Measurements from ENCODE around the gene SIRT6.
"Not testable (repeated sequence)": the region's sequence is repeated elsewhere in the genome, so short reads cannot be mapped to it uniquely, and the experiment has no call there.

The SIRT6 gene

GRCh38 chr19:4182084-4182810 lies at the start of gene SIRT6, which contains the start of gene ANKRD24:
Gene SIRT6, minus strand, starts transcription at chr19:4182563. Its CDS starts 24 bp downstream, at chr19:4182539.
Gene ANKRD24, plus strand, starts transcription at chr19:4182689. Its CDS starts 3,737 bp downstream, at chr19:4186426.
- peak; percentile 96 for DNase-seq

GRCh38 chr19:4232139-4232538 lies 49.8 kb upstream of the SIRT6 start:
- DNase-seq: not testable (repeated sequence)

GRCh38 chr19:4231521-4231920 lies 49.2 kb upstream of the SIRT6 start:
- DNase-seq: not testable (repeated sequence)

- DNase-seq: not testable (repeated sequence)
These were observed 47.9 kb upstream of the SIRT6 start for GRCh38 chr19:4230237-4230636.

- peak; percentile 80 for DNase-seq
These were observed 47.0 kb upstream of the SIRT6 start, which contains the start of gene EBI3 for GRCh38 chr19:4229179-4229931. Gene EBI3, plus strand, starts transcription at chr19:4229523. Its CDS starts 28 bp downstream, at chr19:4229551.

- no peak for DNase-seq
These were observed 46.4 kb upstream of the SIRT6 start for GRCh38 chr19:4228765-4229178.

- DNase-seq: no peak
These were observed 45.4 kb upstream of the SIRT6 start for GRCh38 chr19:4227771-4228170.

GRCh38 chr19:4225885-4226284 lies 43.5 kb upstream of the SIRT6 start:
- DNase-seq: no peak

- no peak for DNase-seq
These were observed 42.1 kb upstream of the SIRT6 start for GRCh38 chr19:4224470-4224869.

- no peak for DNase-seq
These were observed 37.8 kb upstream of the SIRT6 start for GRCh38 chr19:4220188-4220587.

GRCh38 chr19:4218523-4218922 lies 36.2 kb upstream of the SIRT6 start:
- not testable (repeated sequence) for DNase-seq

GRCh38 chr19:4217429-4218264 lies 35.3 kb upstream of the SIRT6 start:
- DNase-seq: no peak

- no peak for DNase-seq
These were observed 34.5 kb upstream of the SIRT6 start for GRCh38 chr19:4216846-4217245.

GRCh38 chr19:4215807-4216206 lies 33.4 kb upstream of the SIRT6 start:
- DNase-seq: no peak

- DNase-seq: no peak
These were observed 30.8 kb upstream of the SIRT6 start for GRCh38 chr19:4213116-4213515.

GRCh38 chr19:4210166-4210731 lies 27.9 kb upstream of the SIRT6 start:
- no peak for DNase-seq

- DNase-seq: no peak
These were observed 26.2 kb upstream of the SIRT6 start for GRCh38 chr19:4208385-4209094.

GRCh38 chr19:4206818-4207484 lies 24.6 kb upstream of the SIRT6 start:
- DNase-seq: no peak

GRCh38 chr19:4201798-4202197 lies 19.4 kb upstream of the SIRT6 start:
- DNase-seq: no peak

GRCh38 chr19:4200940-4201542 lies 18.7 kb upstream of the SIRT6 start:
- no peak for DNase-seq

- no peak for DNase-seq
These were observed 17.4 kb upstream of the SIRT6 start for GRCh38 chr19:4199699-4200293.
